ENCODE measurements around the gene PKP3. TPM values are rescaled to one million over a fixed set of nuclear protein-coding genes. Genes with fewer than 3 reads are reported as not detected.

PKP3 gene
- total and polyA plus RNA-seq, 9 of the 15 experiments (the other 6 are each of a cell fraction or from before 2014, with no cell fraction given), result 0.11 to 110 (median 30.7) TPM

- TF ChIP-seq, protein P1, sequence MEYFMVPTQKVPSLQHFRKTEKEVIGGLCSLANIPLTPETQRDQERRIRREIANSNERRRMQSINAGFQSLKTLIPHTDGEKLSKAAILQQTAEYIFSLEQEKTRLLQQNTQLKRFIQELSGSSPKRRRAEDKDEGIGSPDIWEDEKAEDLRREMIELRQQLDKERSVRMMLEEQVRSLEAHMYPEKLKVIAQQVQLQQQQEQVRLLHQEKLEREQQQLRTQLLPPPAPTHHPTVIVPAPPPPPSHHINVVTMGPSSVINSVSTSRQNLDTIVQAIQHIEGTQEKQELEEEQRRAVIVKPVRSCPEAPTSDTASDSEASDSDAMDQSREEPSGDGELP (CRISPR knock-in tag; IDR thresholded peaks at IDR 0.05; ENCODE audit: borderline replicate concordance), result peak; percentile 64
- TF ChIP-seq MAX (CRISPR knock-in tag; IDR thresholded peaks at IDR 0.05) (peak; percentile 78), PKNOX1 (IDR thresholded peaks at IDR 0.05) (0 out of 2 replicates have a peak, but pooled peaks have one; percentile 12), ZBTB11 (CRISPR knock-in tag; IDR thresholded peaks at IDR 0.05) (peak in 1 of 3 experiments; percentile 90; a peak in 2 of 6 replicates), EP400 (IDR thresholded peaks at IDR 0.05) (peak; percentile 86), ZNF197 (CRISPR knock-in tag; IDR thresholded peaks at IDR 0.05; ENCODE audit: low read depth) (0 out of 2 replicates have a peak, but pooled peaks have one; percentile 25), MAZ (CRISPR knock-in tag; conservative IDR thresholded peaks at IDR 0.05 in 1 of 2, IDR thresholded peaks at IDR 0.05 in 1 of 2) (peak; percentile 29 to 71; a peak in 2 of 4 replicates), BRD4 (IDR thresholded peaks at IDR 0.05) (no peak; the same call in 1 of the 2 replicates), SMC3 (conservative IDR thresholded peaks at IDR 0.05; ENCODE audit: insufficient read depth, low read depth, low read length) (no peak), SMAD3 (CRISPR knock-in tag; conservative IDR thresholded peaks at IDR 0.05) (no peak), CHD1 (IDR thresholded peaks at IDR 0.05; ENCODE audit: low read length) (peak; percentile 36), SAFB (IDR thresholded peaks at IDR 0.05; ENCODE audit: borderline replicate concordance, low read depth, low read length) (peak; percentile 34; the same call in 1 of the 2 replicates), NR2F6 (CRISPR knock-in tag; IDR thresholded peaks at IDR 0.05) (no peak), ZNF431 (CRISPR knock-in tag; IDR thresholded peaks at IDR 0.05) (peak; percentile 16; the same call in 1 of the 2 replicates), MTA3 (IDR thresholded peaks at IDR 0.05; ENCODE audit: borderline replicate concordance) (no peak; the same call in 1 of the 2 replicates), NEUROD1 (IDR thresholded peaks at IDR 0.05; ENCODE audit: borderline replicate concordance, low read depth, low read length, partially characterized antibody) (no peak)
- TF ChIP-seq, protein P2, sequence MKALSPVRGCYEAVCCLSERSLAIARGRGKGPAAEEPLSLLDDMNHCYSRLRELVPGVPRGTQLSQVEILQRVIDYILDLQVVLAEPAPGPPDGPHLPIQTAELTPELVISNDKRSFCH (CRISPR knock-in tag; IDR thresholded peaks at IDR 0.05), result no peak
- TF ChIP-seq, protein P2 (tag; IDR thresholded peaks at IDR 0.05), result 0 out of 2 replicates have a peak, but pooled peaks have one; percentile 37
- TF ChIP-seq, protein P3, sequence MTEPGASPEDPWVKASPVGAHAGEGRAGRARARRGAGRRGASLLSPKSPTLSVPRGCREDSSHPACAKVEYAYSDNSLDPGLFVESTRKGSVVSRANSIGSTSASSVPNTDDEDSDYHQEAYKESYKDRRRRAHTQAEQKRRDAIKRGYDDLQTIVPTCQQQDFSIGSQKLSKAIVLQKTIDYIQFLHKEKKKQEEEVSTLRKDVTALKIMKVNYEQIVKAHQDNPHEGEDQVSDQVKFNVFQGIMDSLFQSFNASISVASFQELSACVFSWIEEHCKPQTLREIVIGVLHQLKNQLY (CRISPR knock-in tag; conservative IDR thresholded peaks at IDR 0.05), result no peak
Measured at GRCh38 chr11:394034-394857, at the start of gene PKP3 (continued).

Data from K562 (cell line).